NCI-H774 (cell line): ENCODE measurements around the gene MEIOB.
"Not testable (repeated sequence)": the region's sequence is repeated elsewhere in the genome, so short reads cannot be mapped to it uniquely, and the experiment has no call there.

Experiments
- DNase-seq: peaks from one replicate; lab custom pipeline; 2025; lab: John Stamatoyannopoulos, UW

The MEIOB gene

GRCh38 chr16:1815461-1815860 is 56.5 kb downstream of the MEIOB start:
- no peak for DNase-seq

- DNase-seq = no peak
Measured at GRCh38 chr16:1812732-1813163, 59.2 kb downstream of the MEIOB start.

- DNase-seq = no peak
Measured at GRCh38 chr16:1810536-1810935, 61.4 kb downstream of the MEIOB start.

- no peak for DNase-seq
Measured at GRCh38 chr16:1810106-1810505, 61.9 kb downstream of the MEIOB start.

- no peak for DNase-seq
Measured at GRCh38 chr16:1809281-1809801, 62.6 kb downstream of the MEIOB start.

GRCh38 chr16:1808691-1809090 is 63.3 kb downstream of the MEIOB start:
- DNase-seq = no peak

- DNase-seq = no peak
Measured at GRCh38 chr16:1807626-1808025, 64.3 kb downstream of the MEIOB start.

- no peak for DNase-seq
Measured at GRCh38 chr16:1800701-1801100, 71.3 kb downstream of the MEIOB start.

- DNase-seq = not testable (repeated sequence)
Measured at GRCh38 chr16:1799263-1799662, 72.7 kb downstream of the MEIOB start.

GRCh38 chr16:1794908-1795666 is 76.9 kb downstream of the MEIOB start:
- no peak for DNase-seq

- no peak for DNase-seq
Measured at GRCh38 chr16:1794221-1794871, 77.6 kb downstream of the MEIOB start.

GRCh38 chr16:1793578-1794220 is 78.3 kb downstream of the MEIOB start, which contains the start of gene IGFALS:
TSS of gene IGFALS (minus strand) at chr16:1793705. CDS start at chr16:1793652, 53 bp downstream.
- no peak for DNase-seq

- no peak for DNase-seq
Measured at GRCh38 chr16:1792836-1793577, 79.0 kb downstream of the MEIOB start.

GRCh38 chr16:1791943-1792812 is 79.8 kb downstream of the MEIOB start:
- DNase-seq = no peak

- DNase-seq = no peak
Measured at GRCh38 chr16:1791256-1791942, 80.6 kb downstream of the MEIOB start.

GRCh38 chr16:1790611-1791255 is 81.2 kb downstream of the MEIOB start:
- DNase-seq = no peak

GRCh38 chr16:1790261-1790610 is 81.7 kb downstream of the MEIOB start:
- DNase-seq = no peak

GRCh38 chr16:1789643-1790045 is 82.3 kb downstream of the MEIOB start:
- no peak for DNase-seq

- DNase-seq = no peak
Measured at GRCh38 chr16:1788708-1789100, 83.3 kb downstream of the MEIOB start.

GRCh38 chr16:1788095-1788707 is 83.8 kb downstream of the MEIOB start:
- no peak for DNase-seq
